ENCODE measurements around the gene MAML2. TPM values are rescaled to one million over a fixed set of nuclear protein-coding genes. Genes with fewer than 3 reads are reported as not detected.
A peak's percentile ranks its signal among the peaks of the same experiment; 100 is the strongest.

The MAML2 gene
- total and polyA plus RNA-seq, 9 of the 15 experiments (the other 6 are each of a cell fraction or from before 2014, with no cell fraction given): 0.79 to 6.8 (median 4.8) TPM

GRCh38 chr11:96143041-96143521, 199.9 kb downstream of the MAML2 start:
- Histone ChIP-seq H3K79me2 (ENCODE audit: control insufficient read depth, insufficient read depth, low read length) (no peaks in the 10 kb centered on the region), H3K9ac (ENCODE audit: insufficient read depth in 1 of 2, low read depth in 2 of 2, low read length in 2 of 2) (no peak overlapping the region), H3K36me3 (ENCODE audit: control insufficient read depth, insufficient read depth, low read length) (no peaks in the 10 kb centered on the region), H3K27ac (ENCODE audit: extremely low read depth, low read depth, low read length) (no peak overlapping the region), H3K4me3 (no peak overlapping the region), H4K20me1 (replicated peaks; ENCODE audit: control insufficient read depth, insufficient read depth, low read length) (no peaks in the 10 kb centered on the region), H3K4me2 (ENCODE audit: insufficient read depth, low read length) (no peak overlapping the region), H2AFZ (ENCODE audit: low read depth, low read length) (no peak overlapping the region), H3K9me3 (replicated peaks; ENCODE audit: control insufficient read depth, insufficient read depth, low read depth, low read length) (no peaks in the 10 kb centered on the region), H3K4me1 (replicated peaks in 1 of 2; ENCODE audit: control insufficient read depth in 2 of 2, insufficient read depth in 2 of 2, low read length in 2 of 2) (peaks cover 0 to 5% of the 10 kb centered on the region in 2 experiments; a peak in 1 of 5 replicates), H3K27me3 (ENCODE audit: control insufficient read depth in 2 of 2, insufficient read depth in 2 of 2, low read length in 2 of 2) (no peaks in the 10 kb centered on the region), H3K9me1 (ENCODE audit: control insufficient read depth, insufficient read depth, low read length) (no peaks in the 10 kb centered on the region)
- ChIA-PET CTCF (ENCODE audit: low intra/inter-chr PET ratio) (no interaction called here), POLR2A (no interaction called here)
- FAIRE-seq (no peak), DNase-seq (ENCODE audit: extremely low read depth in 1 of 4, low spot score in 3 of 4) (no peak), ATAC-seq (no peak)
- in situ Hi-C loops (cut with MboI) (no loop called here), intact Hi-C loops (cut with micrococcal nuclease) (no loop called here)
- 75% methylated on average over 5 of the region's 5 CpGs for WGBS (ENCODE audit: insufficient coverage, low coverage, missing lambda C conversion rate)
- BruUV-seq (replicated peaks): no TSS peak
- no peak for TF ChIP-seq PRPF4 (IDR thresholded peaks at IDR 0.05; ENCODE audit: insufficient read depth, low read depth, low read length, poor library complexity, severe bottlenecking)
- peak; percentile 66 for TF ChIP-seq MAFF (IDR thresholded peaks at IDR 0.05; ENCODE audit: low read length)
- TF ChIP-seq ZNF23 (CRISPR knock-in tag; IDR thresholded peaks at IDR 0.05): no peak
- TF ChIP-seq ZNF124 (CRISPR knock-in tag; IDR thresholded peaks at IDR 0.05): no peak
- TF ChIP-seq SNRNP70 (optimal IDR thresholded peaks at IDR 0.05; ENCODE audit: low read depth, low read length): no peak
- TF ChIP-seq HDAC1 (IDR thresholded peaks at IDR 0.05): no peak
- TF ChIP-seq CREB5 (CRISPR knock-in tag; IDR thresholded peaks at IDR 0.05): no peak
- peak; percentile 58; the same call in 1 of the 2 replicates for TF ChIP-seq MAFK (IDR thresholded peaks at IDR 0.05; ENCODE audit: low read length)
- TF ChIP-seq HLTF (IDR thresholded peaks at IDR 0.05): no peak
- TF ChIP-seq ZNF431 (CRISPR knock-in tag; IDR thresholded peaks at IDR 0.05): no peak
- TF ChIP-seq POLR2G (IDR thresholded peaks at IDR 0.05; ENCODE audit: low read depth, low read length): no peak
- TF ChIP-seq C11orf30 (IDR thresholded peaks at IDR 0.05; ENCODE audit: low read depth): peak; percentile 58
- no peak for TF ChIP-seq CCNT2 (IDR thresholded peaks at IDR 0.05; ENCODE audit: borderline replicate concordance, extremely low read depth, insufficient read length, low read depth, low read length)
- no peak for TF ChIP-seq RBM22 (IDR thresholded peaks at IDR 0.05; ENCODE audit: low read depth, low read length, poor library complexity, severe bottlenecking)
- TF ChIP-seq ZFP30 (CRISPR knock-in tag; IDR thresholded peaks at IDR 0.05; ENCODE audit: borderline replicate concordance): no peak
- peak; percentile 73 for TF ChIP-seq ZNF316 (IDR thresholded peaks at IDR 0.05)
- TF ChIP-seq ATF1 (CRISPR knock-in tag; IDR thresholded peaks at IDR 0.05): no peak
- TF ChIP-seq ATF1 (tag; IDR thresholded peaks at IDR 0.05): no peak
- no peak for TF ChIP-seq PCBP2 (IDR thresholded peaks at IDR 0.05; ENCODE audit: low read depth, low read length, poor library complexity, severe bottlenecking)

Measured in K562 (cell line).